Stimulated activated CD8-positive, alpha-beta memory T cell treated with anti-CD3 and anti-CD28 coated beads, Interleukin-4, amount 100 ng/mL, for 24 hours (primary cell): Measurements from ENCODE around the gene PRPSAP2.
"Not testable (repeated sequence)": the region's sequence is repeated elsewhere in the genome, so short reads cannot be mapped to it uniquely, and the experiment has no call there.

ENCODE experiments used
- DNase-seq: peaks from one replicate; pipeline ENCODE4 v3.0.0-alpha.2; 2020; ENCODE audit warnings: low read depth

Gene PRPSAP2, protein sequence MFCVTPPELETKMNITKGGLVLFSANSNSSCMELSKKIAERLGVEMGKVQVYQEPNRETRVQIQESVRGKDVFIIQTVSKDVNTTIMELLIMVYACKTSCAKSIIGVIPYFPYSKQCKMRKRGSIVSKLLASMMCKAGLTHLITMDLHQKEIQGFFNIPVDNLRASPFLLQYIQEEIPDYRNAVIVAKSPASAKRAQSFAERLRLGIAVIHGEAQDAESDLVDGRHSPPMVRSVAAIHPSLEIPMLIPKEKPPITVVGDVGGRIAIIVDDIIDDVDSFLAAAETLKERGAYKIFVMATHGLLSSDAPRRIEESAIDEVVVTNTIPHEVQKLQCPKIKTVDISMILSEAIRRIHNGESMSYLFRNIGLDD

DNA sequence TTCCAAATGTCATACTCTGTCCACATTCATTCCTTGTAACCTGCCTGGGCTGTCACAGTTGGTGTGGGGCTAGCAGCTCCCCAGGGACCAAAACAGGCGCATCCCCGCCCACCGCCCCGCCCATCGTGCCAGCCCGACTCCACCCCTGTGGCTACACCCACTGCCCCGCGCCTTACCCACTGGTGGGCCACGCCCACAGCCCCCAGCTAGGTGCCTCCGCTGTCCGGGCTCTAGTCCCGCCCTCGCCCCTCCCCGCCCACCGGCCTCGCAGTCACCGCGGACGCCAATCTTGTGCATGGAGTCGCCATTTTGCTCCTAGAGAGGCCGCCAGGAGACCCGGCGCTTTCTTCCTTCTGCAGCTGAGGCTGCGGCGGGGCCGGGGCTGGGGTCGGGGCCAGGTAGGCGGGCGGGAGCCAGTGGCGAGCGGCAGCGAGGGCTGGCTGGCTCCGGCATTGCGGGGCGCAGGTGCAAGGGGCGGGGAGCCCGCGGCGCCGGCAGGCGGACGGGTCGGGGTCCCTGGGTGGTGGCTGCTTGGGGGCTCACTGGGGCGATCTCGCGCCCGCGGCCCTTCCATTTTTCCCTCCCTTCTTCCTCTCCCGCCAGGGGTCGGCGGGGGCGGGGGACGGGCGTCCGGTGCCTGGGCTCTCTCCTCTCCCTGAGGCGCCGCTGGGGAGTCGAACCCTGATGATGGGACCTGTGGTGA, at the start of gene PRPSAP2:
TSS of gene PRPSAP2 (plus strand) at position 268 of the 703 bp plus-strand sequence. CDS start 7,703 bp downstream, outside the sequence.
- peak; percentile 89 for DNase-seq

DNA sequence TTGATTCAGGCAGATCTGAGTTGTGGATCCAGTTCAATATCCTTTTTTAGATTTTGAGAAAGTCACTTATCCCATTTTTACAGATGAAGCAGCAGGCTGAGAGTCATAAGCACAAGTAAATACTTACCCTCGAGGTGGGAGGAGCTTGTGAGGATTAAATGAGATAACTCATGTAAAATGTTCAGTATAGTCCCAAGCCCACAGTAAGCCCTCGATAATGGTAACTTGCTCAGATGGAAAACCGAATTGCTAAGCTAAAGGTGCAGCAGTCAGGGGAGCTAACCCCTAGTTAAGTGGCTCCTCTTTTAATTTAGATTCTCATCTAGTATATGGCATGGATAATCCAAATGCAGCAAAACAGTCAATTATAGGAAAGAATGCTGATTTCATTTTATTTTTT, 42.0 kb upstream of the PRPSAP2 start:
- not testable (repeated sequence) for DNase-seq

DNA sequence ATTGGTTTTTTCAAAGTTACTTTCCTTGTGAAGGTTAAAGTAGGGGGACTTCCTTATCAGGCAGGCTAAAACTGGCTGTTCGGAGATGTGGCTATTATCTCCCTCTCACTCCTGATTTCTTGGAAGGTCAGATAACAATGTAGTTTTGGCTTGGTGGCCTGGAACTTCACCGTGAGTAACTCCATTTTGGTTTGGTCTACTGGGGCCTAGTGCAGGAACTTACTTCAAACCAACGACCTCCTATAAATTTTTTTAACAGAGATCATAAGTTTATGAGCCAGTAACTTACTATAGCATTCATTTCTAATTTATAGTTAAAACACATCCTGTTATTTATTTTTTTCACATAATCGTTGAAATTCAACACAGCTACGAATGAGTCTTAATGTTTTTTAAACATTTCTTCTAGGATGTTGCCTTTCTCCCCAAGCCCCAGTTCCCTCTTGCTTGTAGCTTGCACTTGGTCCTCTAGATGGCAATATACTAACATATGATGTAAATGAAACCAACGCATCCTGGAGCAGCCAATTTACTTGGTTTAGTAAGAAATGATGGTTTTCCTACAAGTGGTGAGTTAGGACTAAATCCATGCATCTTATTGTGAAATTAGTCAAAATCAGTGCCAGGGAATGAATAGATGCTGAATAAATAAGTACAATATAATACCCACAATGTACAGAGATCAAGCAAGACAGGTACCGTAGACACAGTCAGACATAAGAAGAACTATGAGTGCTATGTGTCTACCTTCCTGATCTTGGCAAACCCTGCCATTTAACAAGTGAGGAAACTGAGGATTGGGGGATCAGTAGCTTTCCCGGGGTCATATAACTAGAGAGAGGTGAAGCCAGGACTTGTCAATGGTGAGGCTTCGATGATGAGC, 41.2 kb upstream of the PRPSAP2 start:
- DNase-seq: not testable (repeated sequence)

DNA sequence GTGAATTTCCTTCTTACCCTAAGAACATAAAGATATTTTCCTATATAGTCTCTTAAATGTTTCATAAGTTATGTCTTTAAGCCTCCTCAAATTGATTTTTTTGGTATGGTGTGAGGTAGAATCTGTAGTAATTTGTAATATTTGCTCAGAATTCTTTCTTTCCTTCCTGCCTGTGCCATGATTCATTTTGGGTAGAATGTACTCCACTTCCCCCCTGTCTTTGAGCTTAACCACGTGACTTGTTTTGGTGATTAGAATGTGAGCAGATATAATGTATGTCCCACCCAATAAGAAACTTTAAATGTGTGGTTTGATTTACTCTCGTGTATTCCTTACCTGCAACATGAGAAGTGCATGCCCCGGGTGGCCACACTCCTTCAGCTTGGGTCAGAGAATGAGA, 36.5 kb upstream of the PRPSAP2 start:
- not testable (repeated sequence) for DNase-seq

DNA sequence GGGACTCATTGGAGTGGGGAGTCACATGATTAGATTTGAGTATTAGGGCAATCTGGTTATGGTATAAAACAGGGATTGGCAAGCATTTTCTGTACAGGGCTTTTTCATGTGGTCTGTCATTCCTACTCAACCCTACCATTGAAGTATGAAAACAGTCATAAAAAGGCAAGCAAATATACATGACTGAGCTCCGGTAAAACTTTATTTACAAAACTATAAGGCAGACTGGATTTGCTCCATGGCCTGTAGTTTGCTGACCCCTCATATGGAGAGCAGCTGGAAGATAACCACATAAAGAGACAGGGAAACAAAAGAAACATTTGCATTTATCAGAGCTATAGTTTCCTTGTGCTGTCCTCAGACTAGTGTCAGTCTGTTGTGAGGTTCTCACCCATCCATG, 30.3 kb upstream of the PRPSAP2 start:
- not testable (repeated sequence) for DNase-seq

DNA sequence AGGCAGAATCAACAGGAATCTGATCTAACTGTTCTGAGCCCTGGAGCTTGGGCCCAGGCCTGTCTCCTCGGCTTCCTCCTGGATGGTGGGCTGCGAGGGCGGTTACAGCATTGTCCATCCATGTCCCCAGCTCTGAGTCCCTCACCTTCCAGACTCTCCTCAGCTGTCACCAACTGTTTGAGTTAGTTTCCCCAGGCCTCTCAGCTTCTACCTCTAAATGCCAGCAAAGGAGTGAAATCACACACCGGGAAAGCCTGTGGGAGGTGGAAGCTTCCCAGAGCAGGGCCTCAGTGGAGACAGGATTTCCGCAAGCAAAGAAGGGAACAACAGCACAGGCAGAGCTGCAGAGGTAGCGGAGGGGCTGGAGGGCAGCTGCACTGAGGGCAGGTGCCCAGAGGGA, 9.4 kb upstream of the PRPSAP2 start:
- no peak for DNase-seq

DNA sequence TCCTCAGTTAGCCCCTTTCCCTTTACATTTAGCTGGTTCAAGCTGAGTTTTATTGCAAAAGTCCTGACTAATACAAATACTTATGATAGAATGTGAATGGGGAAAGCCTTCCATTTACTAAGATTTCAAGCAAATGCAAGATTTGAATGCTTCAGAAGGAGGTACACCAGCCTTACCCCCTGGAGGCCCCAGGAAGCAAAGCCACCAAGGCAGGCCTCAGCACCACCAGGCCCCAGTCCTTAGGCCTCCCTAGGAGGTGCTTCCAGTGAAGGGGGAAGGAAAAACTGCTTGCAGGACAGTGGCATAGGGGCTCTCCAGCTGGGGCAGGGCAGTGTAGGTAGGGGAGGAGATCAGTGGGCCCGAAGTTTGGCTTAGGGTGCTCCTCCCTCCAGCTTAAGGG, 7.3 kb upstream of the PRPSAP2 start:
- DNase-seq: no peak

DNA sequence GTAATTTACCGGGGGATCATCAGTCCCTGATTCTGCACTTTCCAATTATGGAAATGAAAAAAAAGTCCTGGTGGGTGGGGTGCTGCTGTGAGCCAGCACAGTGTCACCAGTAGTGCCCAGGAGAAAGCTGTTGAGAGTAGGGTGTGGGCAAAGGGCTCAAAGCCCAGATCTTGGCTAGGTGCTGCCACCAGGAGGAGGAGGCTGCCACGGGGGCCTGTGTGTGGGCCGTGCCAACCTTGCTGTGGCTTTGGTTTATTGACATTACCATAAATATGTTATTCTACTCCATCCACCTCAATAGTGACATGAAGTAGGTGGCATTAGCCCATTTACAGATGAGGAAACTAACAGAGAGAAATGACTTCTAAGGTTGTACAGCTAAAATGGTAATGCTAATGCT, 6.7 kb upstream of the PRPSAP2 start:
- no peak for DNase-seq

DNA sequence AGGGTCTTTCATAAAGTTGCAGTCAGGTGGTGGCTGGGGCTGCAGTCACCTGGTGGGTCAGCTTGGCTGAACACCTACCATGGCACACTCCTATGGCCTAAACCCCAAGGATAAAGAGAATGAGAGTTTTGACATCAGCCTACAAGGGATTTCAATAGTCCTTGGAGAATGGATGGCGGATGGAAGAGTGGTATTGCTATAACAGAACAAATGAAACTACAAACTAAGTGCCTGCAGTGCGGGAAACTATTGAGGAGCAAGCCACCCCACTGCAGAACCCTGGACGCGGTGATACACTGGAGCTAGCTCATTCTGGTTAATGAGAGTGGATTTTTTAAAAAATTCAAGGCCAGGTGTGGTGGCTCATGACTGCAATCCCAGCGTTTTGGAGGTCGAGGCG, 3.0 kb upstream of the PRPSAP2 start:
- no peak for DNase-seq

DNA sequence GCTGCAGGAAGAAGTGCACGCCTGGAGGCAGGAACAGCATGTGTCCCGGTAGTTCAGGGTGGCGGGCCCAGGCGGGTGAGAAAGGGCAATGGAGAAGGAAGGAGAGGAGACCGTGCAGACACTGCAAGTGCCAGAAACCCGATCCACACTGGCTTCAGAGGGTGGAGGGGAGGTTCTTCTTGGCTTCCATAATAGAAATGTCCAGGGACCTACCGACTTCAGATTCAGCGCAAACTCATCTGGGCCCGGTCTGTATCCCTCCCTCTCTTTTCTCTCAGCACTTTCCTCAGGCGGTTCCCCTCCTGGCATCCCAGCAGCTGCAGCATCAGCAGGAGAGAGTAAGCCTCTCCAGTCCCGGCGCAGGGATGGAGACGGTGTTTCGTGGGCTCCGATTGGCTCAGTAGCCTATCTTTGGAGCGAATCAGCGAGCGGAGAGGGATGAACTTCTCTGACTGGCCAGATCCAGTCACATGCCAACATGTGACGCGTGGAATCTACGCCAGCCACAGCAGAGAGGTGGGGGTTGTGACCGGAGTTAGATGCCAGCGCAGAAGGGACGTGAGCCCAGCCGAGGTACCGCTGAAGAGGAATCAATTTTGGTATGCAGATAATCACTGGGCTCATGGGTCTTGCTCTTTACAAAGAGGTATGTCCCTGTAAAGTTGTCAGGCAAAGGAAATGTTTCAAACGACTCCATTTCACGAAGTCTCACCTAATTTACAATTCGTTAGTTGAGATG, 1.9 kb upstream of the PRPSAP2 start:
- peak; percentile 78 for DNase-seq

DNA sequence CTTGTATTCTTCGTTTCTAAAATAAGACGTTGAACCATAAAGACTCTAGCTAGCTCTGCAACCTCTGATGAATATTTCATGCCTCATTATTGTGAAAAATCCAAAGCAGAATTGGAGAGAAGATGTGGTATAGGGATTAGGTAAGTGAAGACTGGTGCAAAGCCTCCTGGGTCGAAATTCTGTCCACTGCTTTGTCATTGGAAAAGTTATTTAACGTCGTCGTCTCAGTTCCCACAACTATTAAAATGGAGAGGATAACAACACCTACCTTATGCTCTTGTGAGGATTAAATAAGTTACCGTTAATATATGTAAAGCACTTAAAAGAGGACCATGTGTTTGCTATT, 1.4 kb upstream of the PRPSAP2 start:
- no peak for DNase-seq

DNA sequence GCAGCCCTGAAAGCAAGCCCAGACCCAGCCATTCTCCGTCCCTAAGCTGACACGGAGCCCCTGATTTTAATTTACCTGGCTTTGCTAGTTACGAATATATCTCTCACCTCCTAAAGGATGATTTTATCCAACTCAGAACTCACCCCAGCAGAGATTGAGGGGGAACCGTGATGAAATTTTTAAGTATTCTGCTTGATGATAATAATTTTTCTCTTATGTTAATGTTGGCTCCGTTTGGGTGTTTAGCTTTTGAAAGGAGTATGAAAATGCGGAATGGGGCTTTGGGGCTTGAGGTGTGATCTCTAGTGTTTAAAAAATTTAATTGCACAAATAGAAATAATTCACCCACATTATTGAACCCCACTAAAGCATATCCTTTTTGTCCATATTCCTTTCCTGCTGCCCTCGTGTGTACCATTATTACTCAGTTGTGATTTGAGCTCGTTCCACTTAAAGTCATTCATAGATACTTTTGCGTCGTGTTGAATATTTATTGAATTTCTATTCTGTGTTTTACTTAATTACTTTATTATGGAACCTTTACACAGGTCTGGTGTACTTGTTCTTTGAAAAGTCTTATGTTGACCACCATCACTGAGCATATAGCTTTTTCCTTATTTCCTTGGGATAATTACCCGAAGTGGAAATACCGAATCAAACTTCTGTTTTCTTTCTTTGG, 775 bp downstream of the PRPSAP2 start:
- no peak for DNase-seq

DNA sequence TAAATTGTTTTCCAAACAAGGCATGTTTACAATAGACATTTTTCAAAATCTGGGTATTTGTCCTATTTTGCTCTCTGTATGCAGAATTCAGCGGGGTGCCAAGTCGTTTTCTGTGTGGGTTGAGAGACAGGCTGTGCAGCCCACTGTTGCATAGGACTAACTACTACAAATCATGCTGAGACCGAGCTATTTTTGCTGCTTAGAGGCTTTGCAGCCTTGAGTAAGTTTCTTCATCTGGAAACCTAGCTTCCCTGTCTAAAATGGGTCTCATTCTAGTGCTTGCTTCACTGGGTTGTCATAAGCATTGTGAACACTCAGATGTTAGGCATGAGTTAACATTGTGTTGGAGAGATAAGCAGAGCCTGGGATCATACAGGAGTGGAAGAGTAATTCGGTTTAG, 1.3 kb downstream of the PRPSAP2 start:
- no peak for DNase-seq

DNA sequence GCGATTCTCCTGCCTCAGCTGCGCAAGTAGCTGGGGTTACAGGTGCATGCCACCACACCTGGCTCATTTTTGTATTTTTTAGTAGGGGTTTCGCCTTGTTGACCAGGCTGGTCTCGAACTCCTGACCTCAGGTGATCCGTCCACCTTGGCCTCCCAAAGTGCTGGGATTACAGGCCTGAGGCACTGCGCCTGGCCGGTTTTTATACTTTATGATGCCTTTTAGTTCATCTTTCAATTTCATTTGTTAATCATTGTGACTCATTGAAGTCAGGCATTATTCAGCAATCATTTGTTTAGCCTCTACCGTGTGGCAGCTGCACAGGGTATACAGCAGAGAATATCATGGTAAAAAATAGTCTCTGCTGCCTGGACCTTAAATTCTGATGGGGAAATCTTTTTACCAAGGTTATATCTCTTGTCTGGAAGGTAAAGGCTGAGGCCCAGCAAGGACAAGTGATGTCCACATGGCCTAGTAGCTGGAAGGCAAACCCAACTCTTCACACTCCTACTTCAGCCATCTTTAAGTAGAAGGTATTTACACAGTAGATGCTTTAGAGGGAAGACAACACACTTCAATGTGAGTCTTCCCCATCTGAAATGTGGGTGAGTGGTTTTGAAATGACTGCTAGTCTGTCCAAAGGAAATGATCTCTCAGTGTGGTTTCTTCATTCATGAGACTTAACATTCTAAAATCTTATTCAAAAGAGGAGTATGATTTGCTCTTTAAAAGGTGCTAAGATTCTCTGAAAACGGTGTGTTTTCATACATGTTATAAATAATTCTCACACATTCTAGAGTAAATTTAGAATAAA, 2.4 kb downstream of the PRPSAP2 start:
- DNase-seq: no peak

DNA sequence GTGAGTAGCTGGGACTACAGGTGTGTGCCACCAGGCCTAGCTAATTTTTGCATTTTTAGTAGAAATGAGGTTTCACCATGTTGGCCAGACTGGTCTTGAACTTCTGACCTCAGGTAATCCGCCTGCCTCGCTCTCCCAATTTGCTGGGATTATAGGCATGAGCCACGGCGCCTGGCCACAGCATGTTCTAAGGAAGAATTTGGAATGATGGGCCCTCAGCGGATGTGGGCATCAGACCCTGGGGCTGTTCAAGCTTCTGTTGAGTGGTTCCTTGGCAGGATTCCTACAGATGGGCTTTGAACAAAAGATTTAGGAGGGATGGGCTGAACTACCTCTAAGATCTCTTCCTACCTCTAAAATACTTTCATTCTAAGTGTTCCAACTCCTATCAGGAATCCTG, 4.1 kb downstream of the PRPSAP2 start:
- DNase-seq: no peak

DNA sequence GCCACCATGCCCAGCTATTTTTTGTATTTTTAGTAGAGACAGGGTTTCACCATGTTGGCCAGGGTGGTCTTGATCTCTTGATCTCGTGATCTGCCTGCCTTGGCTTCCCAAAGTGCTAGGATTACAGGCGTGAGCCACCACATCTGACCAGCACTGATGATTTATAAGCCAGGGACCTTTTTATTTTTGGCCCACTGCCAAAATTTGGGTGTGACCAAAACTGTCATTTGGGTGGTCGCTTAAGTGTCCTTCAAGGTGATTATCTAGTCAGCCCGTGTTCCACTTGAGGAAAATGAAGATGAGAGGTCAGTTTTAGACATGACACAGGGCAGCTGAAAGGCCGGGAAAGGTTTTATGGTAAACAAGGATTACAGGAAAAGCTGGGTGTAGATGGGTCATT, 7.1 kb downstream of the PRPSAP2 start:
- DNase-seq: not testable (repeated sequence)

DNA sequence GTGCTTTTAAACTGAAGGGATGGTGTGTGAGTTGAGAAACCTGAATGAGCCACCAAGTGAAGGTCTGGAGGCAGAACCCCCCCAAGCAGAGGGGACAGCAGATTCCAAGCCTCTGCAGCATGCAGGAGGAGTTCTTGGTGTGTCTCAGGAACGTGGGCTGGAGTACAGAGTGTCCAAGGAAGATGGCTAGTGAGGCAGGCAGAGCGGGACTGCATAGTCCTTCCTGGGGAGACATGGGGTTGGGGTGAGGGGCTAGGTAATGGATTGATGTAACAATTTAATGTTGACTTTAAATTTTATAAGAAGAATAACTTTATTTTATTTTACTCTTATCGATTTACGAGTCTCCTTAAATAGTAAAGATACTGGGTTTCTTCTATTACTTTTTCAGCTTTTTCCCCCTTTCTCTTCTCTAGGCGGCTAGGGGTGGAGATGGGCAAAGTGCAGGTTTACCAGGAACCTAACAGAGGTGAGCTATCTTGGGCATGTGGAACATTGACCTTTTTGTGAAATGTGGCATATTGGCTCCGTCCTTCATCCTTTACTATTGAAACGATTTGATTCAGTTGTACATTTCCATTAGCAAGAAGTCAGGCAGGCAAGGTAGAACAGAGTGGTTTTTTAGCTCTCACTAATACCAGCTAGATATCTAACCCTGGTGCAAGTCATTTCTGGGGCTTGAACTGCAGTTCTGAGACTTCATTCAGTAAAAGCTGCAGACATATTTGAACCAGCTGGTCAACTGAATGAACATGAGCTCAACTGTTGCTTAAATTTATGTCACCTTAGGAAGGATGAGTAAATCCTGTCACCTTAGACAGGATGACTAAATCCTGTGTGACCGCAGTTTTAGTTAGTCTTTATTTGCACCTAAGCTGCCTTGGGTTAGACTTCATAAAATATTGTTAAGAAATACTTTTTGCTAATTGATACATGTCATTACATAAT, 9.2 kb downstream of the PRPSAP2 start:
- no peak for DNase-seq

DNA sequence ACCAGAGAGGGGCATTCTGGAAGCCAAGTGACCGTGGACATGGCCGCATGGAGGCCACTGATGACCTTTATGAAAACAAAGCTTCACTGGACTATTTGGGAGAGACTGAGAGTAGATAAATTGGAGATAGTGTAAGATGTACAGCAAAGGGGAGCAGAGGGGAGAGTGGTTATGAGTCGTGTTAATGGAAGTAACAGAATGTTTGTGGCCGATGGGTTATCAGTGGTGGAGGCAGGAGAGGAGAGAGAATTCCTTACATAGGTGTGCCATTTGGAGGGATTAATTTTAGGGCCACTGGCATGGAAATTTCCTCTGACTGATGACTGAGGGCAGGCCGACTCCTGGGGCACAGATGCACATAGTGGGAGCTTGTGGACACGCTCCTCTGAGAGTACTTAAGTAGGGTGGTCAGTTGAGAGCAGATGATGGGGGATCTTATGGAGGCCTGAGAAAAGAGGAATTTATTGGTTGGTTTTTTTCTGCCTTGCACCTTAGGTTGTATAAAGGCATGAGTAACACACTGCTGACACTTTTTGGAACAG, 19.2 kb downstream of the PRPSAP2 start:
- DNase-seq: no peak

DNA sequence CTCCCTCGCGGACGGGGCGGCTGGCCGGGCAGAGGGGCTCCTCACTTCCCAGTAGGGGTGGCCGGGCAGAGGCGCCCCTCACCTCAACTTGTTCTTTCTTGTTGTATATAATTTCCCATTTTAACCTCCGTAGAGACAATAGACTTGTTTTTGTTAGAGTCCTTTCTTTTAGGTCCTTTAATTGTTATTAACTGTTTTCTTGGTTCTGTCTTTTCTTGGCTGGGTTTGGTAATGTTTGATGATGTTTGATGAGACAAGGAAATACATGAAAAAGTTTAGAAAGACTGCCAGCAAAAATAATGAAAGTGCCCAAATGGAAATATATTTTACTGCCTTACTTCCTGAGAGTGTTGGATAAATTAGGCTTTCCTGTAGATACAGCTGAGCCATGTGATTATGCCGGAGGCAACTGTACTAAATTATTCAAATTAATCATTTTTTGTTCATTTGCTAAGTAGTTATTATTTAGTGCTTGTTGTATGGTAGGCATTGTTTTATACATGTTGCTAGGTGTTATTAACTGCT, 30.9 kb downstream of the PRPSAP2 start:
- no peak for DNase-seq
